HG03280 (cell line): ENCODE data around the gene USP43.

Experiments used
- ATAC-seq: cut with Tn5 transposase; IDR thresholded peaks from one replicate; pipeline ENCODE4 v1.9.1; 2021; ENCODE audit warnings: mild to moderate bottlenecking, moderate library complexity; ENCODE audit not compliant: unreplicated experiment

USP43 gene

DNA sequence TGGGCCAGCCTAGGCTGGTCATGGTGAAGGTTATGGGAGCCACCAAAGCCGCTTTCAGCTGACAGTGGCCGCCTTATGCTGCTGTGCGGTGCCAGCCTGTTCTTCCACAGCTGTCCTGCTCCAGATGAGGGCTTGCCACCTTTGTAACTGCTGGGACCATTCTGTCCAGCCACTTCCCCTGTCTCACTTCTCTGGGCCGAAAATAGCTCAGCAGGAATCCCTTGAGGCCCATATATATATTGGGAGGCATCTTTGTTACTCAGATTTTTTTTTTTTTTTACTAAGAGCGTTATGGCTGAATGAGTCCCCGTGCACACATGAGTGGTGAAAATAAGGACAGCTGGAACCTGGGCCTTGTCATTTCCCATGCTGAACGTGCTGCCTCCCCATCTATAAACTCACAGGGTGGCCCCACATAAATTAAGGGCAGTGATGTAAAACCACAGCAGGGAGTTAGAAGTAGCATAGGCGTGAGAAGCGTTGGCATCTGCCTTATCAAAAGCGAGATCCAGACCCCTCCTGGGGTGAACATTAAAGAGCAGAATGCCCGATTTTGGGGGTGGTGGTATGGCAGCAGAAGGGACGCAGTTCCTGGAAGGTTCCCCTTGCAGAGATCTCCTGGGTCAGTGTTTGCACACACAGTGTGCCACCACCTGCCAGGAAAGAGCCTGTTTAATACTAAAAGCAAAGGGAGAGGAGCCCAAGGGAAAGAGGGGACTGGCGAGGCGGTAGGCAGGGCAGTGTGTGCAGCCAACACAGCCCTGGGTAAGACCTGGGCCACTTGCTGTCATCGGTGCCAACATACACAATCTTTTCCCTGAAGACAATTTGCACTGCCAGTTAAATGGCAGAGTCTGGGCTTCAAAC is 57.8 kb downstream of the USP43 start:
- no peak for ATAC-seq

DNA sequence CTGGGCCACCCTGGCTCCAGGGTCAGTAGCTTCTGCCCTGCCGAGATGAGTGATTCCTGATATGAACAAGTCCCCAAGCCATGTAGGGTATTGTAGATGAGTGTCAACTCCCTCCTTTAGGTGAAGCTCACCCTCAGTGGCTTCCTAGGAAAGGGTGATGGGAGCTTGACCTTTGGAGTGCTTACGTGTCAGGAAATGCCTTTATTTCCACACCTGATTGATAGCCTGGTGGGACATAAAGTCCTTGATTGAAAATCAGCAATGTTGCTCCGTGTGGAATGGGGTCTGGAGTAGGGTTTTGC is 58.4 kb downstream of the USP43 start:
- ATAC-seq: no peak

DNA sequence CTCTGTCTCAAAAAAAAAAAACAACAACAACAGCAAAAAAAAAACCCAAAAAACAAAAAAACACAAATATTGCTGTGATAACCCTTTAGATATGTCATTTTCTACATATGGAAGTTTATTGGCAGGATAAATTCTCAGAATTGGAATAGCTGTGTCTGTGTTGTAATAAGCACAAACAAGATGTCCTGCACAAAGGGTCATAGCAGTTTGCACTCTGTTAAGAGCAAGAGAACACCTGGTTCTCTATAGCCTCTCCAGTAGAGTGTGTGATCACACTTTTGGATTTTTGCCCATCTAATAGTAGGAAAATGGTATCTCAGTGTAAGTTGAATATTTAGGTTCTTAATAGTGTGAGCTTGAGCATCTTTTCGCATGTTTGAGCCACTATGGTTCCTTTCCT is 60.4 kb downstream of the USP43 start:
- no peak for ATAC-seq

DNA sequence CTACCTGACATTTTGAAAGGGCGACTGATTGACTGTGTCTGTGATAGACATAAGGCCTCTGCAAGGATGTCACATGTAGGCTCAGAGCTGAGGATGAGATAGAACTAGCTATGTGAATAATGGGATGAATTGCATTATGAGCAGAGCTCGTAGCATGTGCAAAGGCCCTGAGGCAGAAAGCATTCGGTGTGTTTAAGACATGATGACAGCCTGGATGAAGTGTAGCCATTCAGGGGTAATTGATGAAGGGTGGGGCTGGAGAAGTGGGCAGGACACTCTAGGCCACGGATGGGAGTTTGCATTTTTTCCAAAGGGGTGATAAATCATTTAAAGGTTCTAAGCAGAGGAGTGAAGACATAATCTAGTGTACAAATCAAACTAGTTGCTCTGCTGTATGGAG is 62.6 kb downstream of the USP43 start:
- ATAC-seq: no peak

DNA sequence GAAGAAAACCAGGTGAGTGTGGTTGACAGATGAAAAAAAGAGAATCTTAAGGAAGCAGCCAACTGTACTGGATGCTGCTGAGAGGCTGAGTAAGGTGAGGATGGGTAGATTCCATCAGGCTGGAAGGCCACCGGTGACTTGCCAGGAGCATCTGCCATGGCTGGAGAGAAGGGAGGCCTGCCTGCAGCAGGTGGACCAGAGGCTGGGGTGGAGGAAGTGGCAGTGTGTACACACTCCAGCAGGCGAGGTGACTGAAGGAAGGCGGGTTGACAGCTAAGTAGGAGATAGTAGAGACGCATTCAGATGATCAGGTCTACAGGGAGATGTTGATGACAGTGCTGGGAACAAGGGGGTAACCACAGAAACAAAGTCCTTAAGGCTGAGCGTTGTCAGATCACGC is 69.5 kb downstream of the USP43 start:
- no peak for ATAC-seq

DNA sequence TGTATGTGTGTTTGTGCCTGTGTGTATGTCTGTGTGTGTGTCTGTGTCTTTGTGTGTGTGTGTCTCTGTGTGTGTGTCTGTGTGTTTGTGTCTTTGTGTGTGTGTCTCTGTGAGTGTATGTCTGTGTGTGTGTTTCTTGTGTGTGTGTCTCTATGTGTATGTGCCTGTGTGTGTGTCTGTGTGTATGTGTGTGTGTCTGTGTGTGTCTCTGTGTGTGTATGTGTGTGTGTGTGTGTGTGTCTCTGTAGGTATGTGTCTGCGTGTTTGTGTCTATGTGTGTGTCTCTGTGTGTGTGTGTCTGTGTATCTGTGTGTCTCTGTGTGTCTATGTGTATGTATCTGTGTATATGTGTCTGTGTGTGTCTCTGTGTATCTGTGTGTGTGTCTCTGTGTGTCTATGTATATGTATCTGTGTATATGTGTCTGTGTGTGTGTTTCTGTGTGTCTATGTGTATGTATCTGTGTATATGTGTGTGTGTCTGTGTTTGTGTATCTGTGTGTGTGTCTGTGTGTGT is 70.2 kb downstream of the USP43 start:
- no peak for ATAC-seq

DNA sequence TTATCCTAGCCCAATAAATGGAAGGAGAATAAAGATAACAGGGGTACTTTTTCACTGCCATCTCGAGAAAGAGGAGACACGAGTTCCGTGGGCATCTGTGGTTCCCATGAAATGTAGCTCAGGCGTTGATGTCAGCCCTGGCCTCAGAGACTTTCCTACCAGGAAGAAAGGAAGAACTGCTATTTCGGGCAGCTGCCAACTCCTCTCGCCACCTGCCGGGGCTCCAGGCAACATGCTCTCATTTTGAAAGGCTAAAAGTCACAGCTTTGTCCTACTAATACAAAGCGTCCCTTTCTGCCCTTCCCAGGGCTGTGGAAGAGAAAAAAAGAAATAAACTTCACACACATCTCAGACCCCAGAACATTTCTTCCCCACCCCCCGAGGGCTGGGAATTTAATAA is 80.3 kb downstream of the USP43 start:
- ATAC-seq: no peak

DNA sequence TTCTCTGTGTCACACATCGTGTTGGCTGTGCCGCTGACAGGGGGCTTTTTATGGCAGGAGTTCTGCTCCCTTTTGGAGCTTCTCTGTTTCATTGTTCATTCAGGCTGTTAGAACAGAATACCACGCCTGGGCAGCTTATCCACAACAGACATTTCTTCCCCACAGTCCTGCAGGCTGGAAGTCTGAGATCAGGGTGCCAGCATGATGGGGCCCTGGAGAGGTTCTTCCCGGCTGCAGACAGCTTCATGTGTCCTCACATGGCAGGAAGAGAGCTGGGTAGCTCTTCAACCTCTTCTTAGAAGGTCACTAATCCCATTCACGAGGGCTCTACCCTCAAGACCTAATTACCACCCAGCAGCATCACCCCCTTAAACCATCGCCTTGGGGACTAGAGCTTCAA is 81.0 kb downstream of the USP43 start:
- no peak for ATAC-seq

DNA sequence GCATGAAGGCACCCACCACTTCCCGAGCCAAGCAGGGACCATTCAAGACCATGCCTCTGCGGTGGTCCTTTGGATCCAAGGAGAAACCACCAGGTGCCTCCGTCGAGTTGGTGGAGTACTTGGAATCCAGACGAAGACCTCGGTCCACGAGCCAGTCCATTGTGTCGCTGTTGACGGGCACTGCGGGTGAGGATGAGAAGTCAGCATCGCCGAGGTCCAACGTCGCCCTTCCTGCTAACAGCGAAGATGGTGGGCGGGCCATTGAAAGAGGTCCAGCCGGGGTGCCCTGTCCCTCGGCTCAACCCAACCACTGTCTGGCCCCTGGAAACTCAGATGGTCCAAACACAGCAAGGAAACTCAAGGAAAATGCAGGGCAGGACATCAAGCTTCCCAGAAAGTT is 82.7 kb downstream of the USP43 start:
- no peak for ATAC-seq

DNA sequence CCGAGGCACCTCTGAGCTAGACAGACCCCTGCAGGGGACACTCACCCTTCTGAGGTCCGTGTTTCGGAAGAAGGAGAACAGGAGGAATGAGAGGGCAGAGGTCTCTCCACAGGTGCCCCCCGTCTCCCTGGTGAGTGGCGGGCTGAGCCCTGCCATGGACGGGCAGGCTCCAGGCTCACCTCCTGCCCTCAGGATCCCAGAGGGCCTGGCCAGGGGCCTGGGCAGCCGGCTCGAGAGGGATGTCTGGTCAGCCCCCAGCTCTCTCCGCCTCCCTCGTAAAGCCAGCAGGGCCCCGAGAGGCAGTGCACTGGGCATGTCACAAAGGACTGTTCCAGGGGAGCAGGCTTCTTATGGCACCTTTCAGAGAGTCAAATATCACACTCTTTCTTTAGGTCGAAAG is 83.2 kb downstream of the USP43 start:
- ATAC-seq: no peak

DNA sequence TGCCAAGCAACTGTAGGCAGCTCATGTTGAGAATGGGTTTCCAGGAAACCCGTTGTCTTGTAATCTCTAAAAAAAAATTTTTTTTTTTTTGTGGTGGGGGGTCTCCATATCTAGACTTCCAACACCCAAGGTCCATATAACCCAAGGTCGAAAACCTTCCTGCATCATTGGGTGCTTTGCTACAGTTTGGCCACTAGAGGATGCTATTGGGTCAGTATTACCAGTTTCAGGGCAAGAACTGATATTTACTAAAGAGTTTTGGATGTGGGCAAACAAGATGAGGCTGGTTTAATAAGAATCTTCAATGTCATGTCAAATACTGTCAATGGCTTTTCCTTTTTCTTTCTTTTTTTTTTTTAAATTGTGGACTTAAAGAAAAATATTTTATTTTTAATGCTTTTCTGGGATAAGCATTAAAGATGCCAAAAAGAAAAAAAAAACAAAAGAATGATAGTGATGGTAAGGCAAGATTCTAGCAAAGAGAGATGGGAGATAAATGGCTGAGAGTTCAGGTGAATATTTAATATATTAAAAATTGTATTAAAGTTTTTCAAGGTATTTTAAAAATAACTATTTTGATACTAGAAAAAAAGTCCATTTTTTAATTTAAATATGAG is 83.8 kb downstream of the USP43 start:
- ATAC-seq: no peak

DNA sequence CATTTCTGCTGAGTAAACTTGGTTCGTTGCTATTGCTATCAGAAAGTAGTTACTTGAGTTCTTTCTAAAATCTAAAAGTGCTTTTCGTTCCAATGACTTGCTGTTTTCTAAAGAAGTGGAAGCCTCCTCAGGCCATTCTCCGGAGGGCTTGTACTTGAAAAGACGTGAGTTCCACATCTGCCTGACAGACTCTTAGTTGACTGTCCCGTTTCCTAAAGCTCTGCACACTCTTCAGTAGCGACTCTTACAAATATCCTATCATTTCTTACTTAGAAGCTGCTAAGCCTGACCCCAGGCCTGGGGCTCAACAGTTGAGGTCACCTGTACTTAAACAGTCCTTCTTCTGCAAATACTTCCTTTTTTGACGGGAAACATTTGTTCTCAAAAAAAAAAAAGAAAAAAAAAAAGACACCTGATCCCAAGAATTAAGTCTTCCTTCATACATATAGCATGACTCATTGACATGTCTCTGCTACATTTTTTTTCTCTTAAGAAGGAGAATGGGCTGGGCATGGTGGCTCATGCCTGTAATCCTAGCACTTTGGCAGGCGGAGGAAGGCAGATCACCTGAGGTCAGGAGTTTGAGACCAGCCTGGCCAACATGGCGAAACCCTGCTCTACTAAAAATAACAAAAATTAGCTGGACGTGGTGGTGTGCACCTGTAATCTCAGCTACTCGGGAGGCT is 84.6 kb downstream of the USP43 start:
- no peak for ATAC-seq

DNA sequence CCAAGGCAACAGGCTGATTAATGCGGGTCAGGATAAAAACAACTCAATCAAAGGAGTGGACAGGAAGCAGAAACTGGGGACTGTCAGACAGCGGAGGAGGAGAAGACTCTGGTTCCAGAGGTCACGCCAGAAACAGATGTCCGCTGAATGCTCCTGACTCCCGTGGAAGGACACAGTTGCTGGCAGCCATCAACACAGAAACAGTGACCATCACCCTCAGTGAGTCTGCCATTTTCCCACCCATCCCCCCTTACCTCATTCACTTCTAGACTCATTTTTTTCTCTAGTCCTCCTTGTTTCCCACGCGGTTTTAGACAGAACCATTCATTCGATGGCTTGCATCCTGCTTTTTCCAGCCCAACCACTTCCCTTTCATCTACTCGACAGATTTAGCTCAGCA is 105.2 kb downstream of the USP43 start:
- no peak for ATAC-seq

DNA sequence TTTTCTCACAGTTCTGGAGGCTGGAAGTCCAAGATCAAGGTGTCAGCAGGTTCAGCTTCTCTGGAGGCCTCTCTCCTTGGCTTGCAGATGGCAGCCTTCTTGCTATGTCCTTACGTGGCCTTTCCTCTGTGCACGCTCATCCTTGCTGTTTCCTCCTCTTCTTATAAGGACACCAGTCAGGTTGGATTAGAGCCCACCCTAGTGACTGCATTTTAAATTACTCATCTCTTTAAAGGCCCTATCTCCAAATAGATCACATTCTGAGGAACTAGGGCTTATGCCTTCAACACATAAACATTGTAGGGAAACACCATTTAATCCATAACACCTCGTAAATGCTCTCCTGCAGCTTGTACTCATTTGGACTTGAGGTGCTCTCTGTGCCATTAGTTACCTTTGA is 109.8 kb downstream of the USP43 start:
- no peak for ATAC-seq

DNA sequence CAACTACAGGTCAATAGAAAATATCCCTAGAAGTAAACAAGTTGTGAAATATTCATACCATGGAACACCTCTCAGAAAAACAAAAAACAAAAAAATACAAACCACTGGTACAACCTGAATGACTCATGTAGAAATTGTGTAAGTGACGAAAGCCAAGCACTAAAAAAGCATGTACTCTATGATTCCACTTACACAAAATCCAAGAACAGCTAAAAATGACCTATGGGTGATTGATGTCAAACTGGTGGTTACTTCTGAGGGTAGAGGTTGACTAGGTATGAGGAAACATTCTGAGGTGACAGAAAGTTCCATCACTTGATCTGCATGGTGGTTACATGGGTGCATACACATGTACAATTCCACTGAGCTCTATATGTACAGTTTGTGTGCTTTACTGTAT is 114.9 kb downstream of the USP43 start:
- ATAC-seq: no peak

DNA sequence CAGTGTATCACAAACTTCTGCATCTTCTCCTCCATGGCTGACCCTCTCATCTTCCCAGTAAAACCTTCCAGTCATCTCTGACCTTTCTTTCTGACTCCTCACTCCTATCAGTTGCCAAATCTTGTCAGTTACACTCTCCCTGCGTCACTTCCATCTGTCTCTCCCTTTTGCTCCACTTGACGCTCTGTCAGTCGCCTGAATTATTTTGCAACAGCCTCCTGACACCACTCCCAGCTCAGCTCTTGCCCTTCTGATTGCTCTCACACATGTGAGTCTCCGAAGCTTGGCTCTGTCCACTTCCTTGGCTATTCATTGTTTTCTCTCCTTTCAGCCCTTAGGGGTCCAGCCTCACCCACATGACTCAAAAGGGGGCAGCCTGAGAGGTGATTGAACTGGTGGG is 118.3 kb downstream of the USP43 start:
- ATAC-seq: no peak

DNA sequence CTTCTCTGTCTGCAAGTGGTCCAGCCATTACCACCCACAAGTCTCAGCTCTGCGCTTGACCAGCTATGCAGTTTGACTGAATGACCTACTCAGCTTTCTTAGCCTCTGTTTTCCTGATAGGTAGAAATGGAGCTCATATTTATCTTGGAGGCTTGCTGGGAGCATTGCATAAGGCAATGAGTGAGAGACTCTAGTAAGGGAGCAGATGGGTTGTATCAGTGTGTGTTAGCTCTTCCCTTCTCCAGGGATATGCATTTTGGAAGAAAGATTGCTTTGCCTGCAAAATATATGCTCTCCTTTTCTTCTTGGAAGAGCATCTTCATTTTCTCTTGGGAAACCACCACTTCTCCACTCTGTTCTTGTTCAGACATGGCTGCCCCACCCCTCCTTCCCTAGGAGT is 120.0 kb downstream of the USP43 start:
- no peak for ATAC-seq

DNA sequence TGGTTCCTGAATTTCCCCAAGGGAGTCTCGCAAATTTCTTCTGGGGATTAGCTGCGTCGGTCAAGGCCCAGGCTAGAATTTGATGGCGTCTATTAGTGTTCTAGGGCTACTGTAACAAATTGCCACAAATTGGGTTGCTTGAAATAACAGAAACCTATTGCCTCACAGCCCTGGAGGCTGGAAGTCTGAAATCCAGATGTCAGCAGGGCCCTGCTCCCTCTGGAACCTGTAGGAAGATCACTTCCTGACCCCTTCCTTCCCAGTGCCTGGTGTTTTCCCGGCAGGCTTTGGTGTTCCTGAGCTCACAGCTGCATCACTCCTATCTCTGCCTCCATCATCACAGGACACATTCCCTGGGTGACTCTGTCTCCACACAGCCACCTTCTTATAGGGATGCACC is 121.7 kb downstream of the USP43 start:
- ATAC-seq: no peak

DNA sequence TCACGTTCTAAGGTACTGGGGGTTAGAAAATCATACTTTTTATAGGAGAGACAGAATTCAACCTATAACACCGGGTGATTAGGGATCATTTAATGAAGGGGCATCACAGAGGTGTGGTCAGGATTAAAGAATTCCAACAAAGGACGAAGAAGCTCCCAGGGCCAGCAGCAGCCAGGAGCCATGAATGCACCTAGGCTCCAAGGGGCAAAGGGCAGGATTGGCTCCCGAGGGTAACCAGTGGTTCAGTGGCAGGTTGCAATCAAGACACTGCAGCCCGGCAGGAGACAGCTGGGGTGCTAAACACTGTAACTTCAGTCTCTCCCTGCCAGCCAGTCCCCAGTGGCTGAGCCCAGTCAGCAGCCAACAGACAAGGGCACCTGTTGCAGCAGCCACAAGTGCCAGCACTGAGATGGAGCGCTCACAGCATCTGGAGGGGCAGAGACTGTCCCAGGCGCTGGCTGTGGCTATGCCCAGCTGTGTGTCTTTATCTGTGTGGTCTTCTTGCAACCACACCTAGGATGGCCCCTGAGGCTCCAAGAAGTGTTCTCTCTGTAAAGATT is 122.2 kb downstream of the USP43 start:
- ATAC-seq: no peak

DNA sequence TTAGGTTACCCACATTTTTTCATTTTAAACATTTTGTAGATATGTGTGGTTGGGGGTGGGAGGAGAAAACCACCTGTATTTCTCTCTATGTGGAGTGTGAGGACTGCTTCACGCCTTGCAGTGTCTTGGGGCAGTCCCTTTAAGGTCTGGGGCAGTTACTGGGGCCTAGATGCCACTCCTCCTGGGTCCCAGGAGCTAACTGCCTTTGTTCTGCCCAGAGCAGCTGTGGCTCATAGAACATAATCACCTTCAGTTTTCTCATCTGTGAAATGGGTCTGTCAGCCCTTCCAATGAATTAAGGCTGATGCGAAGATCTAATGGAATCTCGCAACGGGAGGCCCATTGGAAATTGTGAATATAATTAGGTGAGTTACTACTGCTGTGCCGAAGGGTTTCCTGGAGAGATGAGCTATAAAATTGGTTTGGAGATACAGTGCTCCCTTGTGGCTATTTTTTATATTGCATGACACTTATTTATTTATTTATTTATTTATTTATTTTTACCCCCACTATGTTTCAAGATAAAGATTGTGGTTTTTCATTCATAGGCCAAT is 123.1 kb downstream of the USP43 start:
- ATAC-seq: no peak

DNA sequence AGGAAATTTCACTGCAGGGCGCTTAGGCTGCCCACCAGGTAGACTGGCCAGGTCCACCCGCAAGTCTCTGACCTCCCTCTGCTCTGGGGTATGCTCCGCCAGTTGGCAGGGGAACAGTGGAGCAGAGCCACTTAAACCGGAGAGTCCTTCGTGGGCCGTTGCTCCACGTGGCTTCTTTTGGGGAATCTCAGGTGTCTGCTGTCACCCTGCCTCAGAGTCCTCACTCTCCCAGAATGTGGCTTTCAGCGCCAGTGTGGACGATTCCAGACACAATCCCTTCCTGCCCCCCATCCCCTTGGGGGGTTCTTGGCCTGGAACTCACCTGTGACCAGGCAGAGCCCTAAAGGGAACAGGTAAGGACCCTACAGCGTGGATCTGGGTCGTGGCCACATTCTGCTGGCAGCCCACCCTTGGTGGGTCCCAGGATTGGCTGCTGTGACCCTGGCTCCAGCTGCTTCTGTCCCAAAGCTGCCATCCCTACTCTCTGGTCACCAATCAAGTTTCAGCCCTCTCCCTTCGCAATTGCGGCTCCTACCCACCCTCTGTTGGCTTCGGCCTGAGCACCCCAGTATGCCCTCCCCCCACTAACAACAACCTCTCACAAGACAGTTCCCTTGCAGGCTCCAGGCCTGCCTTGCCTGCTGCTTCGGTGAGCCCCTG is 123.8 kb downstream of the USP43 start:
- ATAC-seq: no peak
